Vagina (tissue), 2 donors: ENCODE data around the gene GBP3. TPM values are rescaled to one million over a fixed set of nuclear protein-coding genes. Genes with fewer than 3 reads are reported as not detected.

Experiments used
- DNase-seq, 2 donors: peaks; one replicate each; pipeline ENCODE4 v3.0.0-alpha.2; 2017; ENCODE audit errors: extremely low spot score in 2 of 2
- H3K27ac ChIP-seq: fragments of 200-600 bp; sonication (generic); one replicate; pipeline ENCODE4 v1.5.1; 2019
- H3K27me3 ChIP-seq: fragments of 200-600 bp; sonication (generic); one replicate; pipeline ENCODE4 v1.5.1; 2019
- H3K36me3 ChIP-seq, 2 donors: fragments of 200-600 bp; sonication (generic); one replicate each; pipeline ENCODE4 v1.5.1; 2017 to 2019
- H3K4me1 ChIP-seq: fragments of 200-600 bp; sonication (generic); one replicate; pipeline ENCODE4 v1.5.1; 2019
- H3K4me3 ChIP-seq, 2 donors: fragments of 200-600 bp; sonication (generic); 1 replicate in 1 of 2; 2 replicates in 1 of 2; pipeline ENCODE4 v1.5.1; 2016 to 2019
- H3K9me3 ChIP-seq: fragments of 200-600 bp; sonication (generic); one replicate; pipeline ENCODE4 v1.5.1; 2019
- POLR2A ChIP-seq, 2 donors: fragments of 450-650 bp; IDR thresholded peaks; one replicate each; pipeline ENCODE4 v1.6.1; 2017; ENCODE audit warnings: antibody characterized with exemption in 2 of 2, mild to moderate bottlenecking in 2 of 2, moderate library complexity in 2 of 2
- POLR2AphosphoS5 ChIP-seq, 2 donors: sonication (generic); formaldehyde crosslinking; IDR thresholded peaks; one replicate each; pipeline ENCODE4 v1.9.0; 2017; ENCODE audit warnings: antibody characterized with exemption in 2 of 2, mild to moderate bottlenecking in 2 of 2, low read depth in 1 of 2; ENCODE audit not compliant: insufficient read depth in 1 of 2
- intact Hi-C: fragments of 100-400 bp; cut with DNase I; formaldehyde crosslinking; loops from one replicate; pipeline ENCODE4 v1.15.1; 2023
- small RNA-seq: library from RNA; depleted of rRNA; stranded (forward); fragments of <200 nt; gene quantifications from one replicate; pipeline ENCODE3, GENCODE V24; 2016
- total RNA-seq: library from RNA; depleted of rRNA; stranded (reverse); fragments of >200 nt; gene quantifications from one replicate; pipeline ENCODE4 v1.2.3, GENCODE V29; 2016
- TF ChIP-seq, protein P1 (sequence below), 3 experiments: fragments of 450-650 bp in 2 of 3; fragments of 200-600 bp in 1 of 3; sonication (generic) in 1 of 3; IDR thresholded peaks; one replicate each; pipeline ENCODE4 v1.5.1; 2017 to 2019; ENCODE audit warnings: antibody characterized with exemption in 3 of 3, mild to moderate bottlenecking in 2 of 3, moderate library complexity in 2 of 3

The GBP3 gene
- total RNA-seq, 1 donor from 2014 or later: 6.9 TPM

GRCh38 chr1:88961081-88961480 lies 61.6 kb downstream of the GBP3 start:
- Histone ChIP-seq H3K4me3 (no peak overlapping the region), H3K9me3 (no peaks in the 10 kb centered on the region), H3K36me3 (peaks cover 0 to 55% of the 10 kb centered on the region in 2 donors), H3K27me3 (no peaks in the 10 kb centered on the region), H3K4me1 (no peaks in the 10 kb centered on the region), H3K27ac (no peak overlapping the region)
- TF ChIP-seq POLR2AphosphoS5 (IDR thresholded peaks at IDR 0.05; ENCODE audit: insufficient read depth in 1 of 2, low read depth in 1 of 2) (no peak), POLR2A (IDR thresholded peaks at IDR 0.05) (no peak)
- TF ChIP-seq, protein P1, sequence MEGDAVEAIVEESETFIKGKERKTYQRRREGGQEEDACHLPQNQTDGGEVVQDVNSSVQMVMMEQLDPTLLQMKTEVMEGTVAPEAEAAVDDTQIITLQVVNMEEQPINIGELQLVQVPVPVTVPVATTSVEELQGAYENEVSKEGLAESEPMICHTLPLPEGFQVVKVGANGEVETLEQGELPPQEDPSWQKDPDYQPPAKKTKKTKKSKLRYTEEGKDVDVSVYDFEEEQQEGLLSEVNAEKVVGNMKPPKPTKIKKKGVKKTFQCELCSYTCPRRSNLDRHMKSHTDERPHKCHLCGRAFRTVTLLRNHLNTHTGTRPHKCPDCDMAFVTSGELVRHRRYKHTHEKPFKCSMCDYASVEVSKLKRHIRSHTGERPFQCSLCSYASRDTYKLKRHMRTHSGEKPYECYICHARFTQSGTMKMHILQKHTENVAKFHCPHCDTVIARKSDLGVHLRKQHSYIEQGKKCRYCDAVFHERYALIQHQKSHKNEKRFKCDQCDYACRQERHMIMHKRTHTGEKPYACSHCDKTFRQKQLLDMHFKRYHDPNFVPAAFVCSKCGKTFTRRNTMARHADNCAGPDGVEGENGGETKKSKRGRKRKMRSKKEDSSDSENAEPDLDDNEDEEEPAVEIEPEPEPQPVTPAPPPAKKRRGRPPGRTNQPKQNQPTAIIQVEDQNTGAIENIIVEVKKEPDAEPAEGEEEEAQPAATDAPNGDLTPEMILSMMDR (IDR thresholded peaks at IDR 0.05): no peak
- no peak for DNase-seq
- intact Hi-C loops: no loop called here

Small RNAs within 50 kb of the gene (small RNA-seq; reads per million reads assigned to genes)
- not detected for gene RF00019

Other genes with a start within 250 kb of the GBP3 start
- 22.8 TPM for gene GTF2B, start 131.3 kb downstream of the GBP3 start, total RNA-seq
- gene KYAT3, start 30.2 kb downstream of the GBP3 start, total RNA-seq: 17.7 TPM
- gene RBMXL1, start 30.2 kb downstream of the GBP3 start, total RNA-seq: 11.5 TPM
- gene GBP1, start 42.3 kb upstream of the GBP3 start, total RNA-seq: 17.4 TPM
- gene GBP2, start 103.2 kb upstream of the GBP3 start, total RNA-seq: 59.4 TPM
- gene GBP7, start 153.1 kb upstream of the GBP3 start, total RNA-seq: not detected
- gene GBP4, start 176.1 kb upstream of the GBP3 start, total RNA-seq: 8.3 TPM
- 4.2 TPM for gene GBP5, start 250.0 kb upstream of the GBP3 start, total RNA-seq